ENCODE results near the gene VAPA. TPM values are rescaled to one million over a fixed set of nuclear protein-coding genes. Genes with fewer than 3 reads are reported as not detected.

VAPA gene
- total and polyA plus RNA-seq, 9 of the 15 experiments (the other 6 are each of a cell fraction or from before 2014, with no cell fraction given): 219 to 902 (median 526) TPM

- TF ChIP-seq ZNF592 (IDR thresholded peaks at IDR 0.05): peak; percentile 69; the same call in 1 of the 2 replicates
- TF ChIP-seq ZNF707 (CRISPR knock-in tag; conservative IDR thresholded peaks at IDR 0.05): no peak
- no peak for TF ChIP-seq ARHGAP35 (IDR thresholded peaks at IDR 0.05; ENCODE audit: partially characterized antibody)
- 0 out of 2 replicates have a peak, but pooled peaks have one; percentile 33 for TF ChIP-seq NFRKB (IDR thresholded peaks at IDR 0.05; ENCODE audit: low read depth)
- TF ChIP-seq CBX1 (IDR thresholded peaks at IDR 0.05; ENCODE audit: low read depth): no peak
- no peak for TF ChIP-seq NCOA6 (IDR thresholded peaks at IDR 0.05)
- TF ChIP-seq ZNF280B (CRISPR knock-in tag; IDR thresholded peaks at IDR 0.05): no peak
- TF ChIP-seq, protein P1, sequence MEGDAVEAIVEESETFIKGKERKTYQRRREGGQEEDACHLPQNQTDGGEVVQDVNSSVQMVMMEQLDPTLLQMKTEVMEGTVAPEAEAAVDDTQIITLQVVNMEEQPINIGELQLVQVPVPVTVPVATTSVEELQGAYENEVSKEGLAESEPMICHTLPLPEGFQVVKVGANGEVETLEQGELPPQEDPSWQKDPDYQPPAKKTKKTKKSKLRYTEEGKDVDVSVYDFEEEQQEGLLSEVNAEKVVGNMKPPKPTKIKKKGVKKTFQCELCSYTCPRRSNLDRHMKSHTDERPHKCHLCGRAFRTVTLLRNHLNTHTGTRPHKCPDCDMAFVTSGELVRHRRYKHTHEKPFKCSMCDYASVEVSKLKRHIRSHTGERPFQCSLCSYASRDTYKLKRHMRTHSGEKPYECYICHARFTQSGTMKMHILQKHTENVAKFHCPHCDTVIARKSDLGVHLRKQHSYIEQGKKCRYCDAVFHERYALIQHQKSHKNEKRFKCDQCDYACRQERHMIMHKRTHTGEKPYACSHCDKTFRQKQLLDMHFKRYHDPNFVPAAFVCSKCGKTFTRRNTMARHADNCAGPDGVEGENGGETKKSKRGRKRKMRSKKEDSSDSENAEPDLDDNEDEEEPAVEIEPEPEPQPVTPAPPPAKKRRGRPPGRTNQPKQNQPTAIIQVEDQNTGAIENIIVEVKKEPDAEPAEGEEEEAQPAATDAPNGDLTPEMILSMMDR (IDR thresholded peaks at IDR 0.05 in 2 of 3, conservative IDR thresholded peaks at IDR 0.05 in 1 of 3; ENCODE audit: insufficient read depth in 2 of 3, low read depth in 1 of 3, low read length in 3 of 3): no peak
- TF ChIP-seq SMAD1 (IDR thresholded peaks at IDR 0.05; ENCODE audit: low read depth, low read length, partially characterized antibody): no peak
- TF ChIP-seq KAT2B (IDR thresholded peaks at IDR 0.05; ENCODE audit: low read depth, low read length): no peak
These were observed 16.6 kb downstream of the VAPA start (continued) for GRCh38 chr18:9930299-9930884.
